ENCODE results near the gene ANKRD62.

GRCh38 chr18:12109836-12110235 is 16.2 kb downstream of the ANKRD62 start:
- TF ChIP-seq CTCF (IDR thresholded peaks at IDR 0.05 in 8 of 11, conservative IDR thresholded peaks at IDR 0.05 in 3 of 11) (no peak), POLR2AphosphoS5 (IDR thresholded peaks at IDR 0.05) (no peak)

Data from spleen (tissue), 7 donors.